Right forelimb (tissue), 1 donor: ENCODE data around the gene ZNF57.
A peak's percentile ranks its signal among the peaks of the same experiment; 100 is the strongest.
"Not testable (repeated sequence)": the region's sequence is repeated elsewhere in the genome, so short reads cannot be mapped to it uniquely, and the experiment has no call there.

Experiments used
- DNase-seq: peaks from one replicate; pipeline ENCODE4 v3.0.0-alpha.2; 2018

ZNF57 gene

DNA sequence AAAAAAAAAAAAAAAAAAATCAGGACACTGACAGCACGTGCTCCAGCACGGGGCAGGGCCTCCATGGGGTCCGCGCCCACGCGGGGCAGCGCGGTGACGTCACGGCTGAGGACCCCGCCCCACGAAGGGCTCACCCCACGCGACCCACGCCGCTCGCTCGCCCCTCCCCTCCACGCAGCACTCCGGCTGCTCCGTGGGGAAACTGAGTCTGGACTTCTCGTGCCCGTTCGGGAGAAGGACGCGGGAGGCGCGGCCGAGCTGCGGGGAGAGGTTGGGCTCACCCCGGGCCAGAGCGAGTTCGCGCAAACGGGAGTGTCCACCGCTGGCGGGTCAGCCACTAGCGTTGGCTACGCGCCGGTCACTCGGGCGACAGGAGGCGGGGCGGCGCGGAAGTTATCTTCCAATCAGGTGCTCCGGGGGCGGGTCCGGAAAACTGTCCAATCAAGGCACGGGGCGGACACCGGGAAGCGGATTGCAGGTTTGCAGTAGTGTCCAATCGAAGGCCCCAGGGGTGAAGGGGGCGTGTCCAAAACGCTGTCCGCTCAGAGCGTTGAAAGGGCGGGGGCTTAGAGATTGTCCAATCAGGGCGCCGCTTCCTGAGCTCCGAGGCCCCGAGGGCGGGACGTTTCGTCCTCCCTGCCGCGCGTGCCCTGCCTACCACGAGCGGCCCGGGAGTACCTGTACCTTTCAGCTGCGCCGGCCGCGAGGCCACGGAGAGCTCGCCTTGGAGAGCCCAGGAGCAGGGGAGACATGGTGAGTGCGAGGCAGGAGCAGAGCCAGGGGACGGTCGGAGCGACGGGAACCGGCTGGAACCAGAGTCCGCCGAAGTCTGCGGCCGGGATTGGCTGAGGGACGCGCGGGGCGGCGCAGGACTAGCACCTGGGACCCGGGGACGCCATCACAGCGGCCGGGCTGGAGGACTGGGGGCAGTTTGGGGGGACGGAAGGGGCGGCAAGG is at the start of gene ZNF57:
ZNF57 (plus strand) TSS at position 633 of the 957 bp plus-strand sequence; CDS start at position 751, 118 bp downstream.
- DNase-seq: peak; percentile 99

DNA sequence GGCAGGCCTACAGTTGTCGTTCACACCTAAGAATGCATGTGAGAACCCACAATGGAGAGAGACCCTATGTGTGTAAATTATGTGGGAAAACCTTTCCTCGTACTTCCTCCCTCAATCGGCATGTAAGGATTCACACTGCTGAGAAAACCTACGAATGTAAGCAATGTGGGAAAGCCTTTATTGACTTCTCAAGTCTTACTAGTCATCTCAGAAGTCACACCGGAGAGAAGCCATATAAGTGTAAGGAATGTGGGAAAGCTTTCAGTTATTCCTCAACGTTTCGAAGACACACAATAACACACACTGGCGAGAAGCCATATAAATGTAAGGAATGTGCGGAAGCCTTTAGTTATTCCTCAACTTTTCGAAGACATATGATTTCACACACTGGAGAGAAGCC is 48.1 kb upstream of the ZNF57 start:
- no peak for DNase-seq

DNA sequence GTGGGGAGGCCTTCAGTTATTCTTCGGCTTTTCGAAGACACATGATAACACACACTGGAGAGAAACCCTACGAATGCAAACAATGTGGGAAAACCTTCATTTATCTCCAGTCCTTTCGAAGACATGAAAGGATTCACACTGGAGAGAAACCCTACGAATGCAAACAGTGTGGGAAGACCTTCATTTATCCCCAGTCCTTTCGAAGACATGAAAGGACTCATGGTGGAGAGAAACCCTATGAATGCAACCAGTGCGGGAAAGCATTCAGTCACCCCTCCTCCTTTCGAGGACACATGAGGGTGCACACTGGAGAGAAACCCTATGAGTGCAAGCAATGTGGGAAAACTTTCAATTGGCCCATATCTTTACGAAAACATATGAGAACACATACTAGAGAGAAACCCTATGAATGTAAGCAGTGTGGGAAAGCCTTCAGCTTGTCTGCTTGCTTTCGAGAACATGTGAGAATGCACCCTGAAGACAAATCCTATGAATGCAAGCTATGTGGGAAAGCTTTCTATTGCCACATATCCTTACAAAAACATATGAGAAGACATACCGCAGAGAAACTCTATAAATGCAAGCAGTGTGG is 47.6 kb upstream of the ZNF57 start:
- no peak for DNase-seq

DNA sequence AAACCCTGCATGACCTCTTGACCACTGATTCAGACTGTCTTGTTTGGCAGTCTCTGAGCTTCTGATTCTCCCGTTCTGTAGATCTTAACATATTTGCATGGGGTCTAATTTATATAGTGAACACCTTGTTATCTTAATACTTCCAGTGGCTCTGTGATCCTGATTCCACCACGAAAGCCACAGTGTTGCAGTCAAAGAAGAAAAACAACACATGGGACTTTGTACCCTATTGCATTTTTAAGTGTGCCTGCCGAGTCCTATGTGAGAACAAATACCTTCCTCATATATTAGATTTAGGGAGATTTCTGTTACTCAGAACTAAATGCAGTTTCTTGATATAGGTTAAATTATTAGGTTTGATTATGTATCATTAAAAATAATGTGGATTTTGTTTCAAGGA is 45.9 kb upstream of the ZNF57 start:
- no peak for DNase-seq

DNA sequence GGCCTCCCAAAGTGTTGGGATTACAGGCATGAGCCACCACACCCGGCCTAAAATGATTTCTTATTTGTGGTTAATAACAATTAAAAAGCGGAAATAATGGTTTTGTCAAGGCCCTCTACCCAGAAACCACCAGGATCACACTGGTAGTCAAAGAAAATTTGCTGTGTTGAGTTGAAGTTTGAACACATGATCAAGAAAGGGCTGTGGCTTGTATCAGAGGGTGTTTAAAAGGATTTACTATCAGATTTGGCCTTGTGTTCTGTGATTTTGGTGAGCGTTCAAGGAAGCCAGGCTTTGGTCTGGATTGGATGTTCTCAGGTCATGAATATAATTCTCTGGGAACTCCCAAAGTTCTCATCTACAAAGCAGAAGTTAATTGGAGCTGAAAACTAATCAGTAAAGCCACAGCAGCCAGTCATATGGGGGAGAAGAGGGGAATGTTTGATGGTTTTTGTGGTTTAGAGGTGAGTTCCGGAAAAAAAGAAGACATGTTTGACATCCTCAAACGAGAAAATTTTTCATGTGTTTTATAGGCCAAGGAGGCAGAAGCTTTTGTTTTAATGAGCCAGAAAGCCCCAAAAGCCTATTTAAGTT is 44.2 kb upstream of the ZNF57 start:
- no peak for DNase-seq

DNA sequence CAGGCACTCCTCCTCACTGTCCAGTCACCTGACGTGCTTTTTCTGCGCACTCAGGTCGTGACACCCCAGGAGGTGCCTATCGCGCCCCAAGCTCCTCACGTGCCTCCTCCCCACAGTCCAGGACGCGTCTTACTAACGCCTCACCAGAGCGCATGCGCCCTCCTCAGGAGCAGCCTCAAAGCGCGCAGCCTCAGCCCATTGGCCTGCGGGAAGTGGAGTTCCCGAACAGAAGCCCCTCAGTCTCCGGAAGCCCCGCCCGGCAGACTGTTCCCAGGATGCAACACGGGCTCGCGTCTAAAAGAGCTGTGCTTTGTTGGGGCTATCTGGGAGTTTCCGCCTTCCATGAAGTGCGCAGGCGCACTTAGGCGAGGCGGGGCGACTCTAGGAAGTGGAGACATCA is 41.9 kb upstream of the ZNF57 start:
- no peak for DNase-seq

DNA sequence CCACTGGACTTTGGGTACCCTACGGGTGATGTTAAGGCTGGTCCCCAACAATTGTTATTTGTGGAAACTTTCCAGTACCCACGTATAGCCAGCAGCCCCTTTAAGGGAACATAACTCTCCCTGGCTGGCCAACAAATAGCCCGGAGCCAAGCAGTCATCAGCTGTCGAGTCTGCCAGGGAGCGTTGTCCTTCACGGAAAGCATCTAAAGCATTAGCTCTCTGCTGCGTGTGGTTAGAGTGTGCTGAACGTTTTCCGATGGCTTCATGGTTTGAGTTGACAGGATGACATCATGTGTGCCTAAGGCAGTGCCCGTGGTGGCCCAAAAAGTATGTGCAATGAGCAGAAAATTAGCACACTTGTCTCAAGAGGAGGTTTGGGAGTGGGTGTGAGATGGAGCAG is 36.9 kb upstream of the ZNF57 start:
- no peak for DNase-seq

DNA sequence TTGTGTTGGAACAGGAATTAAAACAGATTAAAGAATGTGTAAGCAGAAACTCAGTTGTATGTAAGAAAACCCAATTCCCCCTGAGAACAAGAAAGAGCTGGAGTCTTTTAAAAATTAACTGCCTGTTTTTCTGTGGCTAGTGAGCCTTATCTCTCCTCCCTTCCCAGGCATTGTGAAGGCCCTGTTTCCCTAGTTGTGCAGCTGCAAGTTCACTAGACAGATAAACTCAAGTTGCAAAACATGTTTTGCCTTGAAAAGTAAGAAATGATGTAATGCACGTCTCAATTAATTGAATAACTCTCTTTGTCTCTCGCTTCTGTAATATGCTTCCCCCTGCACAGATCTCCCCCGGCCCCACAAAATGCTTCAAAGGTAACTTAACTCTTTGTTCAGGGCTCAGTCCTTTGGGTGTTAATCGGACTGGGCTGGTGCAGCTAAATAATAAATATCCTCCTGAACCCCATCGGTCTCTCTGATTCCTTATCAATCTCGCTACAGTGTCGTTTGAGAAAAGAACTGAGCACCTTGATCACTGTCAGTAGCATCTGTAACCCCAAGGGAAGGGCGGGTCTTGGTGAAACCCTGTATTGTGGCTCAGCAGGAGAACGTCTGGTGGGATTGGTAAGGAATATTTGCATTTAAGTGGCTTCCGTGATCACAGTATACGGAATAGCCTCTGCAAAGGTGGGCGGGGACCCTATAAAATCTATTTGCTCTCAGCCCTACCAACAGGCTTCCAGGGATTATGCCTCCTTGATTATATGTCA is 35.2 kb upstream of the ZNF57 start:
- no peak for DNase-seq

DNA sequence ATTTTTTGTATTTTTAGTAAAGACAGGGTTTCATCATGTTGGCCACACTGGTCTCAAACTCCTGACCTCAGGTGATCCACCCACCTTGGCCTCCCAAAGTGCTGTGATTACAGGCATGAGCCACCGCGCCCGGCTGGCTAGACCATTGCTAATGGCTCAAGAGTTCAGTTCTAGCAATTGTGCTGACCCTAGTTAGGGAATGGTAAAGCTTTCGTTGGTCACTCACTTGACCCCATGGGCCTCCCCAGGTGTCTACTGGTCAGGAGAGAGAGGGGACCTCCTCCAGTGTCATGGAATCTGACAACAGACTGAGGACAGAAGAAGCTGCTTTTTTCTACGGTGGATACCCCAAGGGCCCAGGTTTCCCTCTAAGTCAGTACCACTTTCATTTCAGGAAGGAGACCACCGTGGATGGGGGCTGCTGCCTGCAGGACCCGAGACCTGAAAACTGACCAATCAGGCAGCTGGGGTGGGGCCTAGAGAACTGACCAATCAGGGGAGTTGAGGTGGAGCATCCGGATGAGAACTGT is 34.2 kb upstream of the ZNF57 start:
- no peak for DNase-seq

DNA sequence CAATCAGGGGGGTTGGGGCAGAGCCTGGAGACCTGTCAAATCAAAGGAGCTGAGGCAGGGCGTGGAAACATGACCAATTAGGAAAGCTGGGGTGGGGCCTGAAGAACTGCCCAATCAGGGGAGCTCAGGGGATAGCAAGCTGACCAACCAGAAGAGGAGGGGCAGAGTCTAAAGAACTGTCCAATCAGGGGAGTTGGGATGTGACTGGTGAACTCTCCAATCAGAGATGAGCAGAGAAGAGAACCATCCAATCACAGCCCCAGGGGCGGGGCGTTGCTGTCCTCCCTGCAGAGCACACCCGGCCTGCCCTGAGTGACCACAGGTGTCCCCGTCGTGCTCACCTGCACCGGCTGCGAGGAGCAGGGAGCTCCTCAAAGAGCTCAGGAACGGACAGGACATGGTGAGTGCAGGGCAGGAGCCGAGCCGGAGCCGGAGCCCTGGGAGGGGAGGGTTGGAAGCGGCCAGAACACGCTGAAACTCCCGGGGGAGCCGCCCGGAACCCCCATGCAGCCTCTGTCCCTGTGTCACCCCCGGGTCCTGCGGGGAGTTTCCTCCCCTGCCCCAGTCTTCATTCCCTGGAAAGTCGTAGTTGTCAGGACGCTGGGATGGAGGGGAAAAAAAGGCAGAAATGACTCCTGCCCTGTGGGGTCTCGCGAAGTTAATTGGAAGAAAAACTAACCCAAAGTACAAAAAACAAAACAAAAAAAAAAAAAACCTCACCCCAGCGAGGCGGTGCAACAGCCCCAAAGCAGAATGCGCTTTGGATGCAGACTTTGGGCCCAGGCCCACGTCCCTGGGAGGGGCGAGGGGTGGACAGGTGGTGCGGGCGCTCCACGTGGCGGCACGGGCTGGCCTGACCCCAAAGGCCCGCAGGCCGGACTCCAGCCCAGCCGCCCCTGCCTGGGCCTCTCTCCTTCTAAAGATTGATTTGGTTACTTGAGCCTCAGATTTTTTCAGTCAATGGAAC is 33.4 kb upstream of the ZNF57 start, which contains the start of gene ZNF556:
ZNF556 (plus strand) TSS at position 311 of the 967 bp plus-strand sequence; CDS start at position 398, 87 bp downstream.
- DNase-seq: peak; percentile 68

DNA sequence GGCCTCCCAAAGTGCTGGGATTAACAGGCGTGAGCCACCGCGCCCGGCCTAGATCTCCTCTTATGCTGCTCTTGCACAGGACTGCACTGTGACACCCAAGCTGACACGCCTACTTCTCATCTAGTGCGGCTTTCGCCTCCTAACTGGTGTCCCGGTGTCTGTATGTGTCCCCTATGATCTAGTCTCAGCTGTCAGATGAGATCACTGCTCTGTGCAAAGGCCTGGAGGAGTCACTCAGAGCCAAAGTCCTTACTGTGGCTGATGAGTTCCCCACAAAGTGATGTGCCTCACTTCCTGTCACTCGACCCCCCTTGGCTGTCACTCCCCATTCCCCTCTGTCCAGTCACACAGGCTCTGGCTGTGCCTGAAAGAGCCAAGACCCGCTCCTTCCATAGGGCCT is 31.1 kb upstream of the ZNF57 start:
- no peak for DNase-seq

DNA sequence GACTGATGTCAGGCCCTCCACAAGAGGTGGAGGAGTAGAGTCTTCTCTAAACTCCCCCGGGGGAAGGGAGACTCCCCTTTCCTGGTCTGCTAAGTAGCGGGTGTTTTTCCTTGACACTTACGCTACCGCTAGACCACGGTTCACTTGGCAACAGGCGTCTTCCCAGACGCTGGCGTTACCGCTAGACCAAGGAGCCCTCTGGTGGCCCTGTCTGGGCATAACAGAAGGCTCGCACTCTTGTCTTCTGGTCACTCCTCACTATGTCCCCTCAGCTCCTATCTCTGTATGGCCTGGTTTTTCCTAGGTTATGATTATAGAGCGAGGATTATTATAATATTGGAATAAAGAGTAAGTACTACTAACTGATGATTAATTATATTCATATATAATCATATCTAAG is 28.6 kb upstream of the ZNF57 start:
- DNase-seq: not testable (repeated sequence)

DNA sequence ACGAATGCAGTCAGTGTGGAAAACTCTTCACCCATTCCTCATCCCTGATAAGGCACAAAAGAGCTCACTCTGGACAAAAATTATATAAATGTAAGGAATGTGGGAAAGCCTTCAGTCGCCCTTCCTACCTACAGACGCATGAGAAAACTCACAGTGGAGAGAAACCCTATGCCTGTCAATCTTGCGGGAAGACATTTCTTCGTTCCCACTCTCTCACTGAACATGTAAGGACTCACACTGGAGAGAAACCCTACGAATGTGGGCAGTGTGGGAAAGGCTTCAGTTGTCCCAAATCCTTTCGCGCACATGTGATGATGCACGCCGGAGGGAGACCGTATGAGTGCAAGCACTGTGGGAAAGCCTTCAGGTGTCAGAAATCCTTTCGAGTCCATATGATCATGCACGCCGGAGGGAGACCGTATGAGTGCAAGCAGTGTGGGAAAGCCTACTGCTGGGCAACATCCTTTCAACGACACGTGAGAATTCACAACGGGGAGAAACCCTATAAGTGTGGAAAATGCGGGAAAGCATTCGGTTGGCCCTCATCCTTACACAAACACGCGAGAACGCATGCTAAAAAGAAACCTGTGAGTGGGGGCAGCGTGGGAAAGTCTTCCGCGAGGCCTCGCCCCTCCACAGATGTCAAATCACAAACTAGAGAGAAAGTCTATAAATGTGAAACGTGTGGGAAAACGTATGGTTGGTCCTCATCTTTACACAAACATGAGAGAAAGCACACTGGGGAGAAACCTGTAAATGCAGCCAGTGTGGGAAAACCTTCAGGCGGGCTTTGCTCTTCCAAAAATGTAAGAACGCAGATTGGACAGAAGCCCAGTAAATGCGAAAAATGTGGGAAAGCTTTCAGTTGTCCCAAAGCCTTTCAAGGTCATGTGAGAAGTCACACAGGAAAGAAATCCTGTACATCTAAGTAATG is 23.1 kb upstream of the ZNF57 start:
- no peak for DNase-seq

DNA sequence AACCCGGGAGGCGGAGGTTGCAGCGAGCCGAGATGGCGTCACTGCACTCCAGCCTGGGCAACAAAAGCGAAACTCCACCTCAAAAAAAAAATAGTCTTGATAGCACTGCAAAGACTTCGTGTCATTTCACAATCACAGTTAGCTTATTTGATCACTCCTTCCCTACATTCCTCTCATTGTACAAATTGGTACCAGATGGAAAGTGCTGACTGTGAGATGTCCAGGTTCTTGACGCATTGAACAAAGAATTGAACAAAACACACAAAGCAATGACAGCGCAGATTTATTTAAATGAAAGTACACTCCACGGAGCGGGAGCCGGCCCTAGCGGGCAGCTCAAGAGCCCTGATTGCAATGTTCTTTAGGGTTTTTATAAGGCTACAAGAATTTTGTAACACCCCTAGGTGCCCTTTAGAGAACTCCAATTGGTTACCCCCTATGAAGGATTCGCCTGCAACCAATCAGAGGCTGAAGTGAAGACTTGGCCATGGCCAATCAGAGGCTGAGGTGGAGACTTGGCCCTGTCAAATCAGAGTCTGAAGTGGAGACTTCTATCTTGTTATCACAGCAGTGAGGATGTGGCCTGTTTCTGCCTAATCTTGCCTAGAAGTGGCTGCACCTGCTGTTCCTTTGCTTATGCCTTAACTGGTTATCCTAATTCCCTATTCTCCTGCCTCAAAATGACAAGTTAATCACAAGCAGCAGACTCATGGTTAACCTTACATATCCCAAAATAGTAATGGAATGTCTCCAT is 16.9 kb upstream of the ZNF57 start:
- no peak for DNase-seq

DNA sequence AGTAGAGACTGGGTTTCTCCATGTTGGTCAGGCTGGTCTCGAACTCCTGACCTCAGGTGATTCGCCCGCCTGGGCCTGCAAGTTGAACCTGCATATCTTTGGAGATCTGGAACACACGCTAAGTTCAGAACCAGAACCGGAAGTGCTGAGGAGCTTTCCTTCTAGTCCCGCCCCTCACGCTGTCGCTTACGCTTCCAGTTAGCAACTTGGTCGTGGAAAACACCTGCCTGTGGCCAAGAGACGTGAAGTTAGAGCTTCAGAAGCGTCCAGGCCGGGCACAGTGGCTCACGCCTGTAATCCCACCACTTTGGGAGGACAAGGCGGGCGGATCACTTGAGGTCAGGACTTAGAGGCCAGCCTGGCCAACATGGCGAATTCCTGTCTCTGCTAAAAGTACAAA is 15.0 kb upstream of the ZNF57 start:
- DNase-seq: no peak

DNA sequence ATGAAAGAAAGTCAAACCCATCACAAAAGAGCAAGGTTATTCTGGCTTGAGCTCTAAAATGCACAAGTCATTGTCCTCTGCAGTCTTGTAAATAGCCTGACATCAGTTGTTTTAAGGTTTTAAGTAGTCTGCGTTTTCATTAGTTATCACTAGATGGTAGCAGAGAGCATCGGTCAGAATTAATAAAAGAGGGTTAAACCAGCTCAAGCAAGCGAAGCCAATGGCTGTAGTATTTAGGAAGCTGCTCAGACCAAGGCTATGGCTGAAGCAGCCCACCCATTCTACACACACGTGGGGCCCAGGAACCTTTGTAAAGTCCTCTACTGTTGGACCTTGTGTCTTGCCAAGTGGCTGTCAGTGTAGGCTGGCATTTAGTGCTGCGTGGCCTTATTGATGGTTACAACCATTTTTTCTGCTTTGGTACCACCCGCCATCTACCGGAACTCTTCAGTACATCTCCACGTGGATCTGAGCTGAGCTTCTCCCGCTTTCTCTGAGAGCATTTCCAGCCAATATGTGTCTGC is 13.3 kb upstream of the ZNF57 start:
- no peak for DNase-seq

DNA sequence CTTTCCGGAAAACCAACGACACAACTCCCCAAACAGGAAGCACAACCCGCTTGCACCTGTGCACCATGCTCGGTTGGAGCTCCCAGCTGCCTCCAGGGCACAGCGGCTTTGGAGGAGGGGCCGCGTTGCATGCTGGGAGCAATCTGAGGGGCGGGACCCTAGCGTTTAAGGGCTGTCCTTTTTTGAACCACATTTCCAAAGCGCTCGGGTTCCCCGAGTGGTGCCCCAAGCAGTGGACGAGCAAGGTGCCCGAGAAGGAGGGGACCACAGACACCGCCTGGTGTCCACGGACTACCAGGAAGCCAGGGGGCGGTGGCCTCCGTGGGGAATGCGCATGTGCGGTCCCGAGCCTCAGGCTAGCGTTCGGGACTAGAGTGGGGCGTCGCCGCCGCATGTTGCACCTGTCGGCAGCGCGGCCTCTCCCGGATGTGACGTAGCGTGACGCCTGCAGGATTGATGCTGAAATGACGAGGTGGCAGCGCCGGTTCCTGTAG is 11.9 kb upstream of the ZNF57 start:
- peak; percentile 45 for DNase-seq

DNA sequence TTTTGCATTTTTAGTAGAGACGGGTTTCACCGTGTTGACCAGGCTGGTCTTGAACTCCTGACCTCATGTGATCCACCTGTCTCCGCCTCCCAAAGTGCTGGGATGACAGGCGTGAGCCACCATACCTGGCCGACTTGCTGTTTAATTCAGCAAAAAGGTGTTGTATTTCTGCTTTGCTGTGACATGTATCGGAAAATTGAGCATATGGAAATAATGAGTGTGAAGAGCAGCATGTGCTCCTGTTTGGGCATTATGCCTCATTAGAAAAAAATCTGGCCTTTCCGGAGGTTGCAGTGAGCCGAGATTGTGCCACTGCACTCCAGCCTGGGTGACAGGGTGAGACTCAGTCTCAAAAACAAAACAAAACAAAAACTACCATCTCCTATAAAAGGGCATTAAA is 10.2 kb upstream of the ZNF57 start:
- DNase-seq: not testable (repeated sequence)

DNA sequence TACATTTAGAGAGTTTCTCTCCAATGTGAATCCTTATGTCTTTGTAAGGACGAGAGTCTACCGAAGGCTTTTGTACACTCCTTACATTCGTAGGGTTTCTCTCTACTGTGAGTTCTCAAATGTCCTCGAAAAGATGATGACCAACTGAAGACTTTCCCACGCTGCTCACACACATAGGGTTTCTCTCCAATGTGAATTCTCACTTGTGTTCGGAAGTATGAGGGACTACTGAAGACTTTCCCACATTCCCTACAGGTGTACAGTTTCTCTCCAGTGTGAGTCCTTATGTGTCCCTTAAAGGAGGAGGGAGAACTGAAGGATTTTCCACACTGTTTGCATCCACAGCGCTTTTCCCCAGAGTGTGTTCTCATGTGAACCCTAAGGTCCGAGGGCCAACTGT is 4.0 kb upstream of the ZNF57 start:
- no peak for DNase-seq
